Measurements from ENCODE around the gene CLIC5. TPM values are rescaled to one million over a fixed set of nuclear protein-coding genes. Genes with fewer than 3 reads are reported as not detected.

The CLIC5 gene
- total RNA-seq (2022; extraction: Qiagen RNA extraction) = not detected in 5 replicates

GRCh38 chr6:46015119-46015968, at the start of gene CLIC5:
TSS of gene CLIC5 (minus strand) at chr6:46015860. CDS start at chr6:46015542, 318 bp downstream.

Other genes starting within 250 kb of the CLIC5 start
- 0.20 to 0.38 TPM (median 0.27 TPM) in 5 replicates for gene ENPP4, start 114.1 kb upstream of the CLIC5 start, total RNA-seq (2022; extraction: Qiagen RNA extraction)
- not detected in 5 replicates for gene ENPP5, start 155.1 kb upstream of the CLIC5 start, total RNA-seq (2022; extraction: Qiagen RNA extraction)

Data from A549 treated with Hydrocortisone at 1 μM for 4 hours (cell line).